ENCODE data around the gene TSPAN3.

TSPAN3 gene

DNA sequence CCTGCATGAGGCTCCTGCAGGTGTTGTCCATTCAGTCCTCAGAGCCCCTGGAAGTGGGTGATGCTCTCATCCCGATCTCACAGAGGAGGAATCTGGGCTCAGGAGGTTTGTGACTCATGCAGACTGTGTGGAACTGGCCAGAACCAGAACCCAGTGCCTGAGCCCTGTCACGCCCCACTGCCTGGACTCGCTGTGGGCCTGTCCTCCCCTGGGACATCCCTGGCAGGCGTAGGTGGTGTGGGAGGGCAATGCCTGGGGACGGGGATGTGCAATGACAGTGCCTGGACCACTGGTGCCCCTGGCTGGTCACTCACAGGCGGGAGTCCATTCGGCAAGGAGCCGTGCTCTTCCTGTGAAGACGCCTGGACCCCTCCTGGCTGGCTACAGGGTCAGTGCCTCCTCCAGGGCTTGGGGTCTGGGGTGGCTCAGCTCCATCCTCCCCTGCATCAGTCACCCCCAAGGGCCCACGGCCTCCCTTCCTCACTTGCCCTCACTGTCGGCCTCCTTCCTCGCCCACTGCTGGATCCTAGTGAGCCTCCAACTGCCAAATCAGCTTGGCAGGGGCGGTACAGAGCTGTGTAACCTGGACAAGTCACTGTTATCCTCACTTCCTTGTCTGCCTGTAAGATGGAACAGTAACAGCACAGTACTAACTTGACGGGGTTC is 61.1 kb downstream of the TSPAN3 start:
- Mint-ChIP-seq H3K4me1 (ENCODE audit: low read depth) (peaks cover 83% of the 10 kb centered on the region), H3K27ac (peak overlapping the region; percentile 83), H3K27me3 (no peaks in the 10 kb centered on the region), H3K9me3 (no peaks in the 10 kb centered on the region), H3K36me3 (ENCODE audit: low read depth) (peaks cover 39% of the 10 kb centered on the region), H3K4me3 (no peak overlapping the region)

DNA sequence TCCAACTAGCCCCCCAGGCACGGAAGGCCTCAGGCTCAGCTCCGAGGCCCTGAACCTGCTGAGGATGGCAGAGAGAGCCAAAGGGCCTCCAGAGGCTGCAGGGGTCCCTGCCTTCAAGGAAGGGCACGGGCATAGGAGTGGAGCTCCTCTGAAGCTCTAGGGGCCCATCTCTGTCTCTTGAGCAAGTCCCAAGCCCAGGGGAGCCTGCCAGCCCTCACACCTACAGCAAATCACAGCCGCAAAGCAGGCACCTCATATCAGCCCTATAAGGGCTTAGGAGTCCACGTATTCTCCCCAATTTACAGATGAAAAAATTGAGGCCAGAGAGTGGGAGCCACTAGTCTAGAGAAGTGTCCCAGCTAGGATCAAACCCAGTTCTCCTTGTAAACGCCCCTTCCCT is 61.7 kb downstream of the TSPAN3 start:
- Mint-ChIP-seq H3K27ac (no peak overlapping the region), H3K9me3 (peaks cover 2% of the 10 kb centered on the region), H3K4me1 (ENCODE audit: low read depth) (peaks cover 83% of the 10 kb centered on the region), H3K4me3 (no peak overlapping the region), H3K36me3 (ENCODE audit: low read depth) (peaks cover 45% of the 10 kb centered on the region), H3K27me3 (no peaks in the 10 kb centered on the region)

DNA sequence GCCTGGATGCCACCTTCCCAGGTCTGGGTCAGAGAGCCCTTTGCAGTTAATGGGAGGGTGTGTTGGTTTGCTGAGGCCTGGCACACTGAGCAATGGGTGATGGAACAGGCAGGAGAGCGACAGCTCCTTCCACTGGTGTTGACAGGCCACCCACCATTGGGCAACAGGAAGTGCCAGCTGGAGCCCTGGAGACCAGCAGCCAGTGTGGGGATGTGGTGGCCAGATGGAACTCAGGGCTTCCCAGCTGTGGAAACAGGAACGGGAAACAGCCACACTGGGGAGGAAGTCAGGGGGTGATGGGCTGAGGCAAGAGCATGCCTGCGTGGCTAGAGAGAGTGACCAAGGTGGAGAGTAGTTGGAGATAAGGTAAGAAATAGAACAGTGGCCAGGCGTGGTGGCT is 66.7 kb downstream of the TSPAN3 start:
- Mint-ChIP-seq H3K4me3 (peak overlapping the region; percentile 76), H3K9me3 (peaks cover 3% of the 10 kb centered on the region), H3K27me3 (no peaks in the 10 kb centered on the region), H3K27ac (peak overlapping the region; percentile 94), H3K36me3 (ENCODE audit: low read depth) (peaks cover 44% of the 10 kb centered on the region), H3K4me1 (ENCODE audit: low read depth) (peaks cover 83% of the 10 kb centered on the region)

DNA sequence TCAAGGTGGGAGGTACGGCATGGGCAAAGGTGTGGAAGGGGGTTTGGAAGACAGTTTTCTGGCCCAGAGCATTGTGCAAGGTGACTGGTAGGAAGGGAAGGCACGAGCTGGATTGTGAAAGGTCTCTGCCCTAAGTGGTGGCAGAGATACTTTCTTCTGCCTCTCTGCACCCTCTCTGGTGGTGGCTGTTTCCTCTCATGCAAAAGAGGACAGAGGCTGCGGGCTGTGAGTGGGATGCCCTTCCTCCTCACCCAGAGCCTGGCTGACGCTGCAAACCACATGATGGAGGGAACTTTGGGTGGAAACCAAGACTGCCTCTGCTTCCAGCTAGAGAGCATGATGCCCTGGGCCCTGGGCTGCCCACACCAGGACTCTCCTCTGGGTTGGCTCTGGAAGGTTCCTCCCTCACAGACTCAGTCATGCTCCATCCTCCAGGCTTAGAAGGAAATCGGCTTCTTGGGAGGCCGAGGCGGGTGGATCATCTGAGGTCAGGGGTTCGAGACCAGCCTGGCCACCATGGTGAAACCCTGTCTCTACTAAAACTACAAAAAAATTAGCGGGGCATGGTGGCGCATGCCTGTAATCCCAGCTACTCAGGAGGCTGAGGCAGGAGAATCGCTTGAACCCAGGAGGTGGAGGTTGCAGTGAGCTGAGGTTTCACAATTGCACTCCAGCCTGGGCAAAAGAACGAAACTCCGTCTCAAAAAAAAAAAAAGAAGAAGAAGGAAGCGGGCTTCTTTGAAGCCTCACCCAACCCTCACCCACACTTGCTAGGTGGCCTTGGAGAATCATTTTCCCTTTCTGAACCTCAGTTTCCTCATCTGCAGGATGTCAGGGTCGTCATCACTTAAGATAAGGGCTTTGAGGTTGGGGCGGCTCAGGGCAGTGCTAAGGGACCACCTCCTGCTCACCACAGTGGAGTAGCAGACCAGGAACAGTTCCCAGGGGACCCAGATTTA is 67.7 kb downstream of the TSPAN3 start:
- Mint-ChIP-seq H3K36me3 (ENCODE audit: low read depth) (peaks cover 51% of the 10 kb centered on the region), H3K4me3 (peak overlapping the region; percentile 76), H3K4me1 (ENCODE audit: low read depth) (peaks cover 90% of the 10 kb centered on the region), H3K27me3 (no peaks in the 10 kb centered on the region), H3K9me3 (peaks cover 3% of the 10 kb centered on the region), H3K27ac (peak overlapping the region; percentile 94)

DNA sequence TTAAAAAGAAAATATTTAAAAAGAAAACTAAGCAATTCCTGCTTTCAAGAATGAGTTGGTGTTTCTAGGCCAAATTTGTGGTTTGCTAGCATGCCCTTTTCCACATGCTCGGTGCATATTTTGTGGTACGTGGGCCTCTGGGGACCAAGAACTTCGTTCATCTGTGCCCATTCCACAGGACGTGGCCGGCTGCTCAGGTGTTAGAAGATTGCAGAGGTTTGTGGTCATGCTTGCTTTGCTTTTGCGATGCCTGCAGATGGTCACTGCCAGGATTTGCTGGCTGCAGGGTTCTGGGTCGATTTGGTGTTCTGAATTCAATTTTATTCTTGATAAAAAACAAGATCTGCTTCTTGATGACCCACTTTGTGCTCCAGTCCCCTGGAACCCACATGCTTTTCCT is 68.5 kb downstream of the TSPAN3 start:
- Mint-ChIP-seq H3K27me3 (no peaks in the 10 kb centered on the region), H3K9me3 (peaks cover 3% of the 10 kb centered on the region), H3K4me3 (peak overlapping the region; percentile 76), H3K4me1 (ENCODE audit: low read depth) (peaks cover 93% of the 10 kb centered on the region), H3K36me3 (ENCODE audit: low read depth) (peaks cover 58% of the 10 kb centered on the region), H3K27ac (peak overlapping the region; percentile 94)

DNA sequence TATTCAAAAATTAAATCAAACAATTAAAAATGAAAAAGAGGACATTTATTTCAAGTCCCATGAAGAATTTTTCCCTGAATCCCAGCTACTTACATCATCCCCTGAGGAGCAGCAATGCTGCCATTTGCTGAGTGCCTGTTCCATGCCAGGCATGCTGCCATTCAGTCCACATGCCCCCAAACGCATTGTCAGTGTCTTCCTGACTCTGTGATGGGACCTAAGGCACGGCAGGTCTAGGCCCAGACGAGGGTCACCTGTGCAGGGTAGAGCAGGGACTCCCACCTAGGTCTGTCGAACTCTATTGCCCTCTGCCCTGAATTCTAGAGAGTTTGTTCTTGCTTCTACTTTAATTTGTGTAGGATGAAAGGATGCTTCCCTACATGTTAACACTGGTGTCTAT is 68.9 kb downstream of the TSPAN3 start:
- peaks cover 3% of the 10 kb centered on the region for H3K9me3 Mint-ChIP-seq
- peak overlapping the region; percentile 94 for H3K27ac Mint-ChIP-seq
- H3K27me3 Mint-ChIP-seq = no peaks in the 10 kb centered on the region
- peaks cover 97% of the 10 kb centered on the region for H3K4me1 Mint-ChIP-seq (ENCODE audit: low read depth)
- H3K4me3 Mint-ChIP-seq = peak overlapping the region; percentile 76
- peaks cover 61% of the 10 kb centered on the region for H3K36me3 Mint-ChIP-seq (ENCODE audit: low read depth)

DNA sequence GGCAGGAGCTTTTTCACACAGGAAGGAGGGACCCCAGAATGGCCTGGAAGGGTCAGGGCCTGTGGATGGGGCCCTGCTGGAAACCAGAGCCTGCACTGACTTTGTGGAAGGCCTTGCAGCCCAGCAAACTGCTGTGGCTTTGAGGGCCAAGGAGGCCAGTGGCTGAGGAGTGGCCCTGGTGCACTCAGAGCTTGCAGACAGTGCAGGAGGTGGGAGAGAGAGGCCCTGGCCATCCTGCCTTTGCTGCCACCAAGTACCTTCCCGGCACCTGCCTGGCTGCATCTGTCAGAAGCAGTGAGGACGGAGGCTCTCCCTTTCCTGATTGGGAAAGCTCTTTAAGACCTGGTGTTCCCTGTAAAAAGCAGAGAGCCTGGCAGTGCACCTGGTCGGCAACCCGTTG is 69.6 kb downstream of the TSPAN3 start:
- peaks cover 3% of the 10 kb centered on the region for H3K9me3 Mint-ChIP-seq
- H3K36me3 Mint-ChIP-seq (ENCODE audit: low read depth) = peaks cover 61% of the 10 kb centered on the region
- no peaks in the 10 kb centered on the region for H3K27me3 Mint-ChIP-seq
- H3K4me3 Mint-ChIP-seq = peak overlapping the region; percentile 38
- peaks cover 96% of the 10 kb centered on the region for H3K4me1 Mint-ChIP-seq (ENCODE audit: low read depth)
- peak overlapping the region; percentile 63 for H3K27ac Mint-ChIP-seq

DNA sequence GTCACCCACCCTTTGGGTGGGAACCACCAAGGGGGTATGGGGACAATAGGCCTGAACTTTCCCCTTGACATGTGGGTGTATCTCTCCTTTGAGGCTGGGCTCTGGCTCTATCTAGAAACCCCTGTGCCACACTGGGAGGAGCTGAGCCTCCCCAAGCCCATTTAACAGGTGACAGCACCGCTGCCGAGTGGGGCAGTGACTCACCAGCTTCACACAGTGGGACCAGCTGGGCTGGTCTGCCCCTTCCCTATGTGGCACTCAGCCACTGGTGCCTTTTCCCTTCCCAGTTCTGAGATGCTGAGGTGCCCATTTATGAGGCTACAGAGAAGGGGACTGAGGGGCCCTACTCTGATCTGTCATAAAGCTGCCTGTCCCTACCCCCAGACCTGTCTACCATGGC is 70.9 kb downstream of the TSPAN3 start:
- no peak overlapping the region for H3K4me3 Mint-ChIP-seq
- H3K36me3 Mint-ChIP-seq (ENCODE audit: low read depth) = peaks cover 52% of the 10 kb centered on the region
- H3K27me3 Mint-ChIP-seq = no peaks in the 10 kb centered on the region
- peaks cover 3% of the 10 kb centered on the region for H3K9me3 Mint-ChIP-seq
- H3K27ac Mint-ChIP-seq = no peak overlapping the region
- peaks cover 84% of the 10 kb centered on the region for H3K4me1 Mint-ChIP-seq (ENCODE audit: low read depth)

DNA sequence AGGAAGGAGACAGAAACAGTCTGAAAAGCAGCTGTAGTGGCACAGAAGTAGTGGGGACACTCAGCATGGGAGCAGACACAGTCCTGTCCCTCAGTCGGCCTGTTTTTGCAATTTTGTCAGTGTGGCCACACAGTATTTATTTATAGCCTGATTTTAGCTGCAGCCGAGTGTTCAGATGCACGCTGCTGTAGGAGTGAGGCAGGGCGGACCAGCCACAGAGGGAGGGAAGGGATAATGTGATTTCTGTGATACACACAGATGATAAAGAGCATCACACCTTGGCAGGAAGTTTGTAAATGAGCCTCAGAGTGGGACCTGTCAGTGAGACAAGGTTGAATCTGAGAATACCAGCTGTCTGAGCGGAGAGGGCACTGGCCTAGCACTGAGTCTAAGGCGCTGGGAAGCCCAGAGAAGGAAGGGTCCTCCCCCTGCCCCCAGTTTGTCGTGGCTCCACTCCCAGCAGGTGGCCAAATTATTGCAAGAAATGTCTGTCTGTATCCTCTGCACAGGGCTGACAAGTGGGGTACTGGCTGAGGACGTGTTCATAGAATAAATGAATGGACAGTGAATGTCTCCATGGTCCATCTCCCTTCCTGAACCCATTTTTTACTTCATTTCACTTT is 72.1 kb downstream of the TSPAN3 start:
- Mint-ChIP-seq H3K27ac (peak overlapping the region; percentile 79), H3K27me3 (no peaks in the 10 kb centered on the region), H3K4me1 (ENCODE audit: low read depth) (peaks cover 83% of the 10 kb centered on the region), H3K9me3 (no peaks in the 10 kb centered on the region), H3K36me3 (ENCODE audit: low read depth) (peaks cover 40% of the 10 kb centered on the region), H3K4me3 (peak overlapping the region; percentile 89)

DNA sequence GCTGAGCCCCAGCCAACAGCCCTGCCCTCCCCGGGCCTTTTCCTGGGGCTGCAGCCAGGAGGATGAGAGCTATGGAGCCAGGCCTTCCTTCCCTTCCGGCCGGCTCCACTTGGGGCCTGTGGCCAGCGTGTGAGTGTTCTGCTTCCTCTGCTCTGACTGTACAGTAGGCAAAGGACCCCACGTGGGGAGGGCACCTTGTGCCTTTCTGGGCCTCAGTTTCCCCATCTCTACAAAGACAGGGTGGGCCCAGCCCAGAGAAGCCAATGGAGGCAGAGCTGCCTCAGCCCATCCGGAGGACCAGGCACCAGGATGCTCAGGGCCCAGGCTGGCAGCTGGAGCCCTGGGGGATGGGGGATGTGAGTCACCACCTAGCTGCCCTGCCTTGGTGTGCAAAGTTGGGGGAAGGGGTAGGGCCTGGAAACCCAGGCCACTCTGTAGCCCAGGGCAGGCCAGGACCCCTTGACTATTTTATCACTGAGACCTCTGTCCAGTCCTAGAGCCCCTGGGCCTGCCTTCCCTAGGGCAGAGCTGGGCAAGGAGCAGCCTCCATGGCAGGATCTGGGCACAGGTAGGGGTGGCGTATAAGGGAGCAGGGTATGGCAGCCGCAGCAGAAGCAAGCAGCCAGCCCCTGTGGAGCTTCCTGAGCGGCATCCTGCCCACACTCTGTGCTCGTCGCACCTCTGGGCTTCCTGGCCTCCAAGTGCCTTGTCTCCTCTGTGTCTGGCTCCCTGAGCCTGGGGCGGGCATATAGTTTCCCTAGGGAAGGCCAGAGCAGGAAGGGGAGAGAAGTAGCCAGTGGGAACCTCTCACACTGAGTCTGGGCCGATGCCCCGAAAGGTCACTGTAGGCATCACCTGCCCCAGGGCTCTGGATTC is 74.1 kb downstream of the TSPAN3 start:
- Mint-ChIP-seq H3K27me3 (no peaks in the 10 kb centered on the region), H3K36me3 (ENCODE audit: low read depth) (peaks cover 26% of the 10 kb centered on the region), H3K4me3 (peak overlapping the region; percentile 89), H3K27ac (peak overlapping the region; percentile 88), H3K9me3 (no peaks in the 10 kb centered on the region), H3K4me1 (ENCODE audit: low read depth) (peaks cover 82% of the 10 kb centered on the region)

DNA sequence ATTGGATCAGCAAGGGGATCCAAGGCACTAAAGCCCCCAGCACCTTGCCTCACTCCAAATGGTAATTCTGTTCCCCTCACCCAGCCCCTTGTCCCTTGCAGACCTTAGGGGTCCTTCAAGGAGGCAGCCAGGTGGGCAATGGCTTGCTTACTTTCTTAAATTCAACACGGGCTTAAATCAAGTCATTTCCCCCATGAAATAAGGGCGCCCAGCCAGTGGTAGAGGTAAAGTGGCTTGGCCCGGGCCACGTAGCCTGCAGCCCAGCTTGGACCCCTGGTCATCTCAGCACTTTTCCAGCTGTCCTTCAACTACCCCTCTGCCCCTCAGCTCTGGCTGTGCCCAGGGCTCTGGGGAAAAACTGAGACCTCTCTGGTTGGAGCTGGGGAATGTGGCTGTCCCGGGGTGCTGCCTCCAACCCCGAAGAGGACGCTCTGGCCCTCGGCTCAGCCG is 74.8 kb downstream of the TSPAN3 start:
- Mint-ChIP-seq H3K4me3 (peak overlapping the region; percentile 89), H3K36me3 (ENCODE audit: low read depth) (peaks cover 22% of the 10 kb centered on the region), H3K27me3 (no peaks in the 10 kb centered on the region), H3K4me1 (ENCODE audit: low read depth) (peaks cover 76% of the 10 kb centered on the region), H3K27ac (peak overlapping the region; percentile 88), H3K9me3 (no peaks in the 10 kb centered on the region)

DNA sequence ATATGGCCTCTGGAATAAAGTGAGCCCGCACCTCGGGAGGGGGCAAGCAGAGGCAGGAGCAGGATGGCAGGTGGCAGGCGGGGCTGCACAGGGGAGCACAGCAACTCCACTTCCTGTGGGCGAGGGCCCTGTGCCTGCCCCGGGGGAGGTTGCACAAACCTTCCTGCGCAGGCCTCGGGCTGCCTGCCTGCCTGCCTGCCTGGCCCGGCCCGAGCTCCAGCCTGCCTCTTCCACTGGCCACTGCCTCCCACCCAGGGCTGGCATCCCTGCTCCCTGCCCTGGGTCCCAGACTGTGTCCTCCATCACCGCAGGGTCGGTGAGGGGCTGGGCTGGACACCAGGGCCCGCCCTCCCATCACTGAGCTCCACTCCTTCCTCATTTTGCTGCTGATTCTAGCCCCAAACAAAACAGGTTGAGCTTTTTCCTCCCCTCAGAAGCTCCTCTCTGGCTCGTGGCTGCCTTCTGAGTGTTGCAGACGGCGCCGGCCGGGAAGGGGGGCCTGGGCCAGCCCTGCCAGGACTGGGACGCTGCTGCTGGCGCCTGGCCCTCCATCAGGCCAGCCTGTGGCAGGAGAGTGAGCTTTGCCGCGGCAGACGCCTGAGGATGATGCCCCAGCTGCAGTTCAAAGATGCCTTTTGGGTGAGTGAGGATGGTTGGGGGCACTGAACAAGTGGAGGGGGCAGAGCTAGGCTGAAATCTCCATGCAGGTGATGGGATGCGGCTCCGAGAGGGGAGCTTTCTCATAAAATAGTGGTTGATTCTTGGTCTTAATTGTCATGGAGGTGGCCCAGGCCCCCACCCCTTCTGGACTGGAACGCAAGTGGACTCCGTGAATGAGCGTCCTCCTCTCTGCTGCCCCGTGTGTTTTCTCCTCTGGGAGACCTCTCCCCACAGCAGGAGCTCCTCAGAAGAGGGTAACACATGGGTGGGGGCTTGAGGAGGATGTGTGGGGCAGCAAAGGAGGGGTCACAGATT is 75.7 kb downstream of the TSPAN3 start, which contains the start of gene PSTPIP1:
Gene PSTPIP1 (plus strand): TSS at position 156 of the 975 bp plus-strand sequence. CDS start 448 bp downstream, at position 604.
- Mint-ChIP-seq H3K9me3 (no peaks in the 10 kb centered on the region), H3K27me3 (no peaks in the 10 kb centered on the region), H3K27ac (peak within 1 kb of the TSS; percentile 88), H3K4me1 (ENCODE audit: low read depth) (peaks cover 71% of the 10 kb centered on the region), H3K36me3 (ENCODE audit: low read depth) (peaks cover 18% of the 10 kb centered on the region), H3K4me3 (peak within 1 kb of the TSS; percentile 89)

DNA sequence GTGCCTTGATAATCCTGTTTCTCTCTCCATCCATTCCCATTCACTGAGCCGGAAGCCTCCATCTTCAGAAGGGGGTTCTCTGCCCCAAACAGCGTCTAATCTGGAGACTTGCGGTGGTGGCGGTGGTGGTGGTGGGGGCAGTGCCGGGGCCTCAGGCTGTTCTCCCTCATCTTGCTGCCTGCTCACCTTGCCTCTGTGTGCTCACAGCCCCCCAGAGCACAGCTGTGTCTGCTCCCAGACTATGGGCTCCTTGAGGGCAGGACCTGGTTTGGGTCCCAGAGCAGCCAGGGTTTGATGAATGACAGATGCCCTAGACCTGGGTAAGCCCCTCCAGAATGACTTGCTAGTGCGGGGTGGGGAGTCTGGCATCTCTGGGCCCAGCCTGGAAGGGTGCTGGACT is 76.4 kb downstream of the TSPAN3 start:
- peaks cover 69% of the 10 kb centered on the region for H3K4me1 Mint-ChIP-seq (ENCODE audit: low read depth)
- peak overlapping the region; percentile 89 for H3K4me3 Mint-ChIP-seq
- H3K27me3 Mint-ChIP-seq = no peaks in the 10 kb centered on the region
- H3K27ac Mint-ChIP-seq = peak overlapping the region; percentile 88
- H3K9me3 Mint-ChIP-seq = no peaks in the 10 kb centered on the region
- peaks cover 18% of the 10 kb centered on the region for H3K36me3 Mint-ChIP-seq (ENCODE audit: low read depth)

Measured in stimulated activated naive CD8-positive, alpha-beta T cell treated with anti-CD3 and anti-CD28 coated beads, Interleukin-15, Interleukin-2, amounts not matched to agents 100 ng/mL and 50 ng/mL, for 24 hours (primary cell).